Fibroblast of the conjunctiva (primary cell): ENCODE data around the gene ISL1.

Experiments used
- DNase-seq: peaks from one replicate; pipeline ENCODE4 v3.0.0-alpha.2; 2010; ENCODE audit warnings: low read depth

ISL1 gene

DNA sequence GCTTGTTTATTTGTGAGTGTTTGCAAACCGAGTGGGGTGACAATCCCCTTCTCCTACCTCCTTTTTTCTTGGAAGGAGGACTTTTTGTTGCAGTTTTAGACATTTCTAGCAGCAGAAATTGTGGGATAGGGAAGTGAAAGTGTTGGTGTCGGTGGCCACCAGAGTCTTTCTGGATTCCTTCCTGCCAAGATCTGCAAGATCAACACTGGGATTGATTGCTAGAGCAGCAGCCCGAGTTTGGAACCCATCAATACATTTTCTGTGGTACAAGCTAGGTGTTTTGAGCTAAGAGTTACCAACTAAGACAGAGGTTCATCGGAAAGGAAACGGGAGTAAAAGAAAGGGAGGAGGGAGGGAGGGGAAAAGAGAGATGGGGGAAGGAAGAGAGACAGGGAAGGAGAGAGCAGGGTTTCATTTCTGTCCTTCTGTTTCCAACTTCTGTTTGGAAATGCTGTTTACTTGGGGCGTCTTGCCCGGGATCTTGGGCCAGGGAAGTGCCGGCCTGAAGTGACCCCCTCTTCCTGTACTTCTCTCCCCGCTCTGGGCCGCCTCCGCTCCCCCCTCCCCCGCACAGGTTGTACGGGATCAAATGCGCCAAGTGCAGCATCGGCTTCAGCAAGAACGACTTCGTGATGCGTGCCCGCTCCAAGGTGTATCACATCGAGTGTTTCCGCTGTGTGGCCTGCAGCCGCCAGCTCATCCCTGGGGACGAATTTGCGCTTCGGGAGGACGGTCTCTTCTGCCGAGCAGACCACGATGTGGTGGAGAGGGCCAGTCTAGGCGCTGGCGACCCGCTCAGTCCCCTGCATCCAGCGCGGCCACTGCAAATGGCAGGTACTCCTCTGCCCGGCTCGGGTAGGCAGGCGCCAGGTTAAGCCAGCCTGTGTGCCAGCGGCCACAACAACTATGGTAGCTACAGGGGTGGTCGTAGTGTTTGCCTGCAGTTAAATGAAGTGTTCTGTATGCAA is 4.0 kb downstream of the ISL1 start:
- no peak for DNase-seq

DNA sequence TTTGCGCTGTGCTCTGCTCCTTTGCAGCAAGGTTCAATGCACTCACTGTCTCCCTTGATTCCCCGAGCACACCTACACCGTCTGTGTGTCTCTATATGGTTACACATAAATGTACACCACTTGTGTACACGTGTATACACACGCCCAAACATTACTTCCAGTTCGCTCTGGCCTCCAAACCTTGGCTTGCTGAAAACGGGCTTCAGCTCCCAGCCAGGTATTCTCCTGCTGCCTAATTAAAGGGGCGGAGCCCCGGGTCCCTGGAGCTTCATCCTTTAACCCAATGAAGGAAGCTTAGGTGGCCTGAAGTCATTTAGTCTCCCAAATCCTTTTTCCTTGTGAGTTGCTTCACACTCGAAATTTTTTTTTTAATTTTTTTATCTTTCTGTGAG is 4.6 kb downstream of the ISL1 start:
- no peak for DNase-seq

DNA sequence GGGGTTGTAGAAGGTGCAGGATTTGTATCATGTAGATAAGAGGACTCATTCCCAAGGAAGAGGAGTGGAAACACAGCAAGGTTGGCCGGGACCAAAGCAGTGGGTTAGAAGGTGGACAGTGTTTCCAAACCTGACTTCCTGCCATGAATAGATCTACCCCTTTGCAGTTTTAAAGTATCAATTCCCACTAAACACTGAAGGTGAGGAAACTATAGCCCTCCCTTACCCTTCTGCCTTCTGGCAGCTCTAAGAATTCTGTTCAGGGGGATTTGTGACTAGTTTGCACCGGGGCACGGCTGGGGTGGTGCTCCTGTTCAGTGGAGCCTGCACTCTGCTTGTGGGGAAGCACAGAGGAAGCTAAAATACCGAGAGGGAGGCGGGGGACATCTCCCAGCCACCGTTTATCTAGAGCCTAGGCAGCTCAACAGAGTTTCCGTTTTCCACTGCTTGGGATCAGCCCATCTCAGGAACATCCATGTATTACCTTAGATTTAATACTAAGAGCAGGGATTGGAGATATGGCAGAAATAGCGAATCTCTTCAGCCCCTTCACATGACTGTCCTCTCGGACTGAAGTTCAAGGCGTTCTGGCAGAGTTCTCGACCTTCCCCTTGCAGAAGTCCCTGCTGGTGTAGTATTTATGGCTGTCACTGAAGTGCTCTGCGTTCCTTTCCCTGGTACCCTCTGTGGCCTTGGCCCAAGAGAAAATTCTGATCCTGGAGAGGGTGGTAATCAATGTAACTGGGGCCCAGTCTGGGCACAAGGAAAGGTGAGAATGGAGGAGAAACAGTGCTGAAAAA is 5.4 kb downstream of the ISL1 start:
- DNase-seq = no peak

DNA sequence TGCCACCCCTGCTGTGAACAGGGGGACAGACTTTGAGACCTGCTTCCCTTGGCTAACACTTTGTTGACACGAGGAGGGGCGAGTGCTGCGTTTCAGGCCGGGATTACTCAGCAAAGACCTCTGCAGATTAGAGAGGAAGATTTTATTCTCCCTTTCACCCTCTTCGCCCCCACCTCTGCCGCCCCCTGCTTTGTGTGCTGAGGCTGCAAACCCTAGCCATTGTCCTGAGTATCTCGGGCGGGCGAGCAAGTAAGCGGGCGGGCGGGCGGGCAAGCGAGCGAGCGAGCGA is 6.0 kb downstream of the ISL1 start:
- no peak for DNase-seq

DNA sequence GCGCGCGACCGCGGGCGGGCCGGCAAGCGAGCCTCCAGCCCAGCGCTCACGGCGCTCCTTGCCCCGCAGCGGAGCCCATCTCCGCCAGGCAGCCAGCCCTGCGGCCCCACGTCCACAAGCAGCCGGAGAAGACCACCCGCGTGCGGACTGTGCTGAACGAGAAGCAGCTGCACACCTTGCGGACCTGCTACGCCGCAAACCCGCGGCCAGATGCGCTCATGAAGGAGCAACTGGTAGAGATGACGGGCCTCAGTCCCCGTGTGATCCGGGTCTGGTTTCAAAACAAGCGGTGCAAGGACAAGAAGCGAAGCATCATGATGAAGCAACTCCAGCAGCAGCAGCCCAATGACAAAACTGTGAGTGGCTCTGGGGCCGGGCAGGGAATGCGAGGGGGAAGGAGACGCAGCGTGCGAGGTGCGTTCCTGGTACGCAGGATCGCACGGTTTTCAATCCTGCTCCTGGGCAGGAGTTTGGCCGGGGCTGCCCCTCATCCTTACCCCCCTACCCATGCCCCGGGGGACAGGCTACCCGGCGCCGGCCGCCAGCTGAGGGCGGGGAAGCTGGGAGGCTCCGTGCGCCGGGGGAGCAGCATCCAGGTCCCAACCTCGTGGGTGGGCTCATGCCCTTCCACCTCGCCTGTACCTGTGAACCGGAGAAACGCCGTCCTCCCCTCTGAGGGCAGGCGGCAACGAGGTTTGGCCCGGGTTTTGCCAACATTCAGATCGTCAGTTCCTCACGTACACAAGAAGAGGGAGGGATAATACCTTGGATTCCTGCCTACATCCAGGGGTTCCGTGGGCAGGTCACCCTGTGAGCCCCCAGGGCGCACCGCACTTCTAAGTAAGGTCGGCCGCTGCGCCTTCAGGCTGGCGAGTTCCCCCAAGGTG is 6.6 kb downstream of the ISL1 start:
- DNase-seq = no peak

DNA sequence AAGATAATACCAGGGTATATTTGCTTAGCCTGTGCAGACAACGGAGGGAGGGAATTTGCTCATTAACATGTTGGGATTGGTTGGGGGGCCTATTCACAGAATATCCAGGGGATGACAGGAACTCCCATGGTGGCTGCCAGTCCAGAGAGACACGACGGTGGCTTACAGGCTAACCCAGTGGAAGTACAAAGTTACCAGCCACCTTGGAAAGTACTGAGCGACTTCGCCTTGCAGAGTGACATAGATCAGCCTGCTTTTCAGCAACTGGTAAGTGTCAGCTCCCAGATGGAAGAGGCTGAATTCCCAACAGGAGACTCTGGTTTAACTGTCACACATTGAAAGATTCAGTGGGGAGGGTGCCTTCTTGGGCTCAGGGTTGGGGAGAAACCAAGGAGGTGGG is 7.9 kb downstream of the ISL1 start:
- DNase-seq = no peak

DNA sequence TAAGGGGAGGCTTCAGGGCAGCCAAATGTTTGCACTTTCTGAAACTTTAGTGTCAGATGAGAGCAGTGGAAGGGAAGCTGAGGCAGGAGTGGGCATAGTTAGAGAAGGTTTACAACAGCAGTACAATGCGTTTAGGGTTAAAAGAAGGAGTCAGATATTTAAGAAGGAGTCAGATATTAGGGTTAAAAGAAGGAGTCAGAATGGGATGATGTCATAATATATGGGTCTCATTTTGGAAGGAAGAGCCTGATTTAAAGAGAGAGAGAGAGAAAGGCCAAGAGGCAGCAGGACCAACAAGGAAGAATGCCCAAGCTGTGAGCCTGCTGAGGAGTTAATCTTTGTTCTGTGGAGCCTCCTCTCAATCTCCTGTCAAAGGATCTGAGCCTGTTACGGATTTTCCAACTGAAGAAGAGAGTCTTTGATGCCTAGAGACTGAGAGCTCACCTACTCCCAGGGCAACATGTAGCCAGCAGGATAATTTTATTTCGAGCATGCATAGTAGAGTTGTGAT is 9.5 kb downstream of the ISL1 start:
- DNase-seq = no peak

DNA sequence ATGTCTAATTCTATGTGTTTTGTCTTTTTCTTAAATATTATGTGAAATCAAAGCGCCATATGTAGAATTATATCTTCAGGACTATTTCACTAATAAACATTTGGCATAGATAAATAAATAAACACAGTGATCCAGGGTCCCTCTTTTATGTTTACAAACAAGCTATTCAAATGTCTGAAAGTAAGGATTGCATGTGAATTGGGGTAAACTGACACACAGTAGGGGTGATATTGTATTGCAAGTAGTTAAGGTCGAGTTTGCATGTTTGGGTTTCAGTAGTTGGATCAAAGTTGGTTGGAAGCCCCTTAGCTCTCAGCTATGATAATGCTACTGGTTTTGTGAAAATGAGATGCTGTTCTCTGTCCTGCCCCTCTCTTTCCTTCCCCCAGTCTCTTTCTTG is 11.4 kb downstream of the ISL1 start:
- no peak for DNase-seq

DNA sequence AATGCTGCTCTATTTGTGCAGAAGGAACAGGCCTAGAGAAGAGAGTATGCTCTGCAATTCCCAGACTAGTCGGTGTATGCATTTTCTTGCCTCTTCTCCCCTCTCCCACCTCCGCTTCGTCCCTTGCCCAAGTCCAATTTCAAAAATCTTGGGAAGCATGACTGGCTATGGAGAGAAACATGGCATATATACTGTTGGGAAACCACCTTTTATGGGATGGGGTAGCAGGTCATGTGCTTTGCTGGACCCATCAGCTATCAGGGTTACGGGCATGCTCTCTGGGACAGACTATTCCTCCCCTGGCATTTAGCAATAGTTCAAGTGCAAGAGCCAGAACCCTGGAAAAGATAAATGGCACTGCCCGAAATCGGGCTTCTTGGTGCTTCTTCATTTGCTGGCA is 12.0 kb downstream of the ISL1 start:
- DNase-seq = no peak

DNA sequence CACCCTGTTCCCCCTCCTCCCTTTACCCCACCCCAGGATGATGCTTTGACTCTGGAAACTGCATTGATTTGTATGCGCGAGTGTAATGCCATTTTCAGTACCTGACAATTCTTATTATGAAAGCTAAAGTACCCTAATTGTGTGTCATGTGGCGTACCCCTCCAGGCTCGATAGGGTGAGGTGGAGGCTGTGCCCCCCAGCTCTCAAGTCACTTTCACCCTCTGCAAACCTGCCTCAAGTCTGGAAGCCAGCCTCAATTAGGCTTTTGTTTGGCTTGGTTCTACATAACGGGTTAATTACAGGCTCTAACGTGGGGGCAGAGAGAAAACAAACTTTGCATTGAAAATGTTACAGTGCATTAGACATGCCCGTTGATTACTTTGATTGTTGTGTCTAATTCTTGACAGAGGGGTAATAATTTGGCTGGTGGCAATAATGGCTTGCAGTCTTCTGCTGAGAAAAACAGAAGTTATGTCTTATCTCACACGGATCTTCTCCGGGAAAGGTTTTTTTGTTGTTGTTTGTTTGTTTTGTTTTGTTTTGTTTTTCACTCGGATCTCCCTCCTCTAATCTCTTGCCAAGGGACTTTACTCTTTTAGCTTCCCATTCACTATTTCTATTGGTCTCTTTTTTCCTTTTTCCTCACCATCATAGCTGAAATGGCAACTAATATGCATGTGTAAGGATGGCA is 12.6 kb downstream of the ISL1 start:
- DNase-seq = no peak

DNA sequence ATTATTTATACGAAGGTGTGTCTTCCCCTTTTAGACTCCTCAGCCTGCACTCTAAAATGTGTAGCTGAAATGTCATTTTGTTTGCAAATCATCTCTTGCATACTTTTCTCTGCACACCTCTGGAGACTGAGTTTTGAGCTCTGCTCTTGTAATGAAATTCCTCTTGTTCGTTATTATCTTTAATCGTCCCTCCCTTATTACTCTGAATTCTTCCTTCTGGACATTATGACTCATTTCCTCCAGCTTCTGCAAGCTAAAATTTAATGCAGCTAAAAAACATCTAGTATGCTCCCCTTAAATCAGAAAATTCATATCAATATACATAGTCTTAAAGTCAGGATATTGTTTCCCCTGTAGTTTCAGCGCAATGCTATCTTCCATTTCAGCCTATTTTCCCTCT is 13.5 kb downstream of the ISL1 start:
- no peak for DNase-seq

DNA sequence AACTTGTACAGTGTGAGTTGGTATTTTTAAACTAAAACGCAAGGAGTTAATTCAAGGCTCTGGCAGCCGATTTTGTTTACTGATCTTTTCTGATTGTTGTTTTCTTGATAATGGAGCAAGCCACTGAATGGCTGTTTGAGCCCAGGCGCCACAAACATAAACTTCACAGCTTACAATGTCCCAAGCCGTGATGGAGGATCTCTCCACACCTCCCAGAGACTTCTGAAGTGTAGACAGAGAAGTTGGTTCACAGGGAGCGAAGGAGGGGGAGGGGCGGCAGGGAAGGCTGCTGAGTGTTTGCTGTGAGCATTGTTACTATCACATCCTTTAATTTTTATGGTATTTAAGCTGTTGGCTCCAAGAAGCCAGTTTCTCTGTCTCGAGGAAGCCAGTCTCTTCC is 14.7 kb downstream of the ISL1 start:
- DNase-seq = no peak

DNA sequence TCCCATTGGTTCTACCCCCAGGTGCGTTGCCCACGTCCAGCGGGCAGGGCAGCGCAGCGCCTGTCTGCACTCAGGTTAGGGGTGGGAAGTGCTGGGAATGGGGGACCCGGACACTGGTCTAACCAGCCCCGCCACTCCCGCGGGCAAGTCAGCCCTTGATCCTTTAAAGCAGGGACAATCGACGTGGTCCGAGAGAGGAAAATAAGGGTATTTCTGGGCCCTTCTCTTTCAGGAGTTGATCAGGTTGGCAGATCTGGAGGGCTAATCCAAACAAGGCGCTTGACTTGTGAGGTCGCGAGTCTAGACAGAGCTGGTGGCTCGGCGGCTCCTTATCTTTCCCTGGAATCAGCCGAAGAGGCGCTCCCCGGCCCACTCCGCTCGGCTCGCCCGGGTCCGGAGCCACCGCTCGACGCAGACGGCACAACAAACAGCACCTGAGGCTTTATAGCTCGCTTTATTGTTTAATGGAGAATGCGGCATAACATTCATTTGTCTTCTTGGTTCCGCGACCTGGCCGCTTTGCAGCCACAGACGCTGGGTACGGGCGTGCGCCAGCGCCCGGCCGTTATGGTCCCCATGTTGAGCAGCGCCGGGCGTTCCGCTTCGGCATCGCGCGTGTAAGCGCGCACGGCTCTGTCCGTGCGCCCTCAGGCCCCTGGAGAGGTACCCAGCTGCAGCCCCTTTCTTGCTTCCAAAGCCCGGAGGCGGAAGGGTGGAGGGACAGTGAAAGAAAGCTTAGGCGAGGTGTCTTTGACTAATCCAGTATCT is 15.8 kb downstream of the ISL1 start:
- no peak for DNase-seq

DNA sequence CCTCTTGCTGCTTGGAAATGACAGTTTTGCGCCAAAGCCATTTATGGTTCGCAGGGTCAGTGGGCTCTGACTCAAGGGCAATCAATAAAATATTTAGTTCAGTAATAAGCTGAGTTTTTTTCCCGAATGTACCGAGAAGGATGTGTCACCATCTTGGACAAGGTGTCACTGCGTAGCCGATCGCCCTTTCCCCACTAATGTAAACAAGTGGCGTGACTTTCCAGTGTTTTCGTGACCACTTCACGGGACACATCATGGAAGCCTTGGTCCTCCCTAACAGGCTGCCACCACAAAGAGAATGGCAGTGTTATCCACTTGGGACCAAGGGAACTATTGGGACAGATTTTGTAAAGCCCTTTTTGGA is 16.4 kb downstream of the ISL1 start:
- no peak for DNase-seq

DNA sequence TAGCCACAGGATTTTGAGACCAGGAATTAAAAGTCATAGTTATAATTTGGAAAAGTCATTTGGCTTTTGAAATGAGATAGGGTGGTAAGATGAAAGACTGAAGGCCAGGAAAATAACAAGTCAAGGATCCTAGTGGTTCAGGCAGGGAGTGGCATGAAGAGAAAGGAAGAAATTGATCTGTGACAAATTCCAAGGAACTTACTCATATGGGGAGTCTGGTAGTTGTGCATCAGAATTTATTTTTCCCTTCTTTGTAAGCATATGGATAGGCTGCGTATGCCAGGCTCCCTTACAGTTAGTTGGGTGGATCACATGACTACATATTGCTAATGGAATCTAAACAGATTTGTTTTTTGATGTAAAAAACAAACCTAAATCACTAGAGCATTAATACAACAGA is 21.0 kb downstream of the ISL1 start:
- no peak for DNase-seq

DNA sequence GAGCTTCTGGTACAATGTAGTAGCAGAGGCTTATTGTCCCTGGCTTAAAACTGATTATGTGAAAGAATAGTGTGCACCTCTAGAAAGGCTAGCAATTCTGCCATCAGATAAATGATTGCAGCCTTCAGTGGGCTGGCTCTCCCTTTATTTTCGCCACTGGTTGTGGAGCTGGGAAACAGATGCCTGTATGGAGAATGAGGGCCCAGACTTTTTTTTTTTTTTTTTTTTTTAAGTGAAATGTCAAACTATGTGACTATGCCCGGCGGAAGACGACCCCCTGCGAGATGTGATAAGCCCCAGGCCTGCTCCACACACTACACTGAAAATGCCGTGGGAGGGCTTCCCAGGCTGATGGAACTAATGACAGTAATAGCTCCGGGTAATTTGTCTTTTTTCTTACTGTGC is 28.7 kb downstream of the ISL1 start:
- DNase-seq = no peak

DNA sequence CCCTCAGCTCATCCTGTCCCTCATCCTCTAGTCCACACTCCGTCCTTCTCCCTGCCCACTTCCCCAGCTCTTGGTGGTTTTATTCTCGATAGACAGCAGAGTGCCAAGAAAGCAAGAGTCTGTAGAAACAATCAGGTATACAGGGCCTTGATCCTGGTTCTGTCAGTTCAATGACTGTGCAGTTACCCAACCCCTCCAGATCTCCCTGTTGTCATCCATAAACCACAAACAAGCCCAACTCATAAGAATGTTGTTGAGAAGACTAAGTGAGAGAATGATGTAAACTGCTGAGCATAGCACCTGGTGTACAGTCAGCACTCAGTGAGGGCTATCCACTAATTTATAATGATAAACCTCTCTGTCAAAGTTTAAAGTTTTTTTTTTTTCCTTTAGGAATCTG is 31.3 kb downstream of the ISL1 start:
- no peak for DNase-seq

DNA sequence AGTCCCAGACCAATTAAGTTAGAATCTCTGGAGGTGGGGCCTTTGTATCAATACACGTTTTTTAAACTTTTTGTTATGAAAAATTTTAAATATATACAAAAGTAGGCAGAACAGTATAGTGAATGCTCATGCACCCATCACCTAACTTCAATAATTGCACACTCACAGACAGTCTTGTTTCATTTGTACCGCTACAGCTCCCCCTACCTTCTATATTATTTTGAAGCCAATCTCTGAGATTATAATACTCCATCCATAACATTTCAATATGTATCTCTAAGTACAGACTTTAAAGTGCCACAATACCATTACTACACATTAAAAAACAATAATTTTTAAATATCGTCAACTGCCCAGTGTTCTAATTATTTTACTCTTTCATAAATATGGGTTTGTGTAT is 32.9 kb downstream of the ISL1 start:
- DNase-seq = no peak

DNA sequence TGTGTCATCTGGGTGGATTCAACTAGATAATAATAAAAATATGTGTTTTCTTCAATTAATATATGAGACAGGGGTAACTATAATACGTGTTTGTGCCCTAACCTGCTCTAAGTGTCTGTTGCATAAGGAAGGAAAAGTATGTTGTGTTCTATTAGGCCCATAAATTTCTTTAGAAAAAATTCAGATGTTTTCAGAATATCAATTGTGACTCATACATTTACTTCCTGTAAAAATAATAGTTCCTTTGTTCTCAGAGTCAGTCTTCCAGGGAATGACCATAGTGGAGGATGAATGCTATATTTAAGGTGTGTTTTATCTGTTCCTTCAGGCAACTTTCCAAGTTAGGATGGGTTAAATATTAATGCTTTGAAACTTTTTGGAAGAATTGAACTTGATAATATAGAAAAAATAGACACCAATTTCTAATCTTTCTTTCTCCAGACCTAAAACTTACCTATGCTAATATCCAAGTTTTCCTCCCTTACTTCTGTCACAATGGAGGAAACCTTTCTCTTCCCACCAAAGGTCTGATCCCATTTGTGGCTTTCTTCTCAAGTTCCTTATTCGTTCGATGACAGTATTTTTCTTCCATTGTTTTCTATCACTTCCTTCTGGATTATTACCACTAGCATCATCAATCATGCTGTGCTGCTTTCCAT is 49.9 kb downstream of the ISL1 start:
- DNase-seq = no peak

DNA sequence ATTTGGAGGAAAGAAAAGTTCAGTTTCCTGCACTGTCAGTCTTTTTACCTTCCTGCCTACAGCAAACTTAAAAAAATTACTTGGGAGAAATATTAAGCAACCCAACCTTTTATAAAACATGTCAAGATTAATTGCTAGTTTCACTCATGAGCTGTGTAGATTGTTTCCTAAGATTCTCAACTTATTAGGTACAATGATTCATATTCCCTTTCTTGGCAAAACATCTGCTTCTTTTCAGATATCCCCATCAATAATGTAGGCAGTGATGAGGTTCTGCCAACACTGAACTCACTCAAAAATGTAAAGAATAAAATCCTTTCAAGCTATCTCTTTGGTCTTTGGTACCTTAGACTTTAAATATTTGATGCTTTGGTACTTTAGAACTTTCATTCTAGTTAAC is 56.0 kb downstream of the ISL1 start:
- DNase-seq = no peak
